Hepatocyte (in vitro differentiated cells): Measurements from ENCODE around the gene SORCS3. TPM values are rescaled to one million over a fixed set of nuclear protein-coding genes. Genes with fewer than 3 reads are reported as not detected.

Experiments
- DNase-seq: peaks from one replicate; pipeline ENCODE4 v3.0.0-alpha.2; 2016; ENCODE audit warnings: low spot score
- H2AFZ ChIP-seq: fragments of 200-600 bp; sonication (generic); 2 replicates; pipeline ENCODE4 v1.6.0; 2016; ENCODE audit warnings: antibody characterized with exemption, mild to moderate bottlenecking
- H3K27ac ChIP-seq: fragments of 200-600 bp; sonication (generic); 2 replicates; pipeline ENCODE4 v1.5.1; 2016; ENCODE audit warnings: mild to moderate bottlenecking
- H3K27me3 ChIP-seq: fragments of 200-600 bp; sonication (generic); 2 replicates; pipeline ENCODE4 v1.6.1; 2016
- H3K36me3 ChIP-seq: fragments of 200-600 bp; sonication (generic); replicated peaks from 2 replicates; pipeline ENCODE4 v1.5.1; 2016; ENCODE audit warnings: low read depth; ENCODE audit not compliant: insufficient read depth
- H3K4me1 ChIP-seq: fragments of 200-600 bp; sonication (generic); 2 replicates; pipeline ENCODE4 v1.5.1; 2016; ENCODE audit warnings: mild to moderate bottlenecking, moderate library complexity; ENCODE audit not compliant: insufficient read depth
- H3K4me2 ChIP-seq: fragments of 200-600 bp; sonication (generic); 2 replicates; pipeline ENCODE4 v1.6.0; 2016
- H3K4me3 ChIP-seq: fragments of 200-600 bp; sonication (generic); 2 replicates; pipeline ENCODE4 v1.5.1; 2016; ENCODE audit warnings: mild to moderate bottlenecking
- H3K79me2 ChIP-seq: fragments of 200-600 bp; sonication (generic); 2 replicates; pipeline ENCODE4 v1.6.0; 2017; ENCODE audit warnings: mild to moderate bottlenecking
- H3K9me2 ChIP-seq: fragments of 200-600 bp; sonication (generic); replicated peaks from 2 replicates; pipeline ENCODE4 v1.6.0; 2017; ENCODE audit warnings: mild to moderate bottlenecking; ENCODE audit not compliant: insufficient read depth
- H3K9me3 ChIP-seq: fragments of 200-600 bp; sonication (generic); 2 replicates; pipeline ENCODE4 v1.5.1; 2016; ENCODE audit warnings: low read depth, mild to moderate bottlenecking
- H4K20me1 ChIP-seq: fragments of 200-600 bp; sonication (generic); 2 replicates; pipeline ENCODE4 v1.6.0; 2016; ENCODE audit warnings: mild to moderate bottlenecking; ENCODE audit not compliant: insufficient read depth, poor library complexity, severe bottlenecking
- EZH2 ChIP-seq: fragments of 200-600 bp; sonication (generic); IDR thresholded peaks from 2 replicates; pipeline ENCODE4 v1.6.1; 2016; ENCODE audit warnings: antibody characterized with exemption, mild to moderate bottlenecking, borderline replicate concordance
- EZH2phosphoT487 ChIP-seq: fragments of 200-600 bp; sonication (generic); IDR thresholded peaks from one replicate; pipeline ENCODE4 v1.6.1; 2018; ENCODE audit warnings: antibody characterized with exemption, mild to moderate bottlenecking, low read depth, moderate library complexity; ENCODE audit not compliant: unreplicated experiment, severe bottlenecking
- WGBS: methylation state at CpG from one replicate; pipeline ENCODE4 v1.1.6; 2016; ENCODE audit warnings: low lambda C conversion rate; ENCODE audit errors: missing lambda C conversion rate; 5-methylcytosine and 5-hydroxymethylcytosine counted together
- polyA plus RNA-seq: library from polyadenylated mRNA; unstranded; fragments of >200 nt; fragmentation: Nextera tagmentation; extraction: Ambion mirVana; gene quantifications from 2 replicates; pipeline ENCODE4 v1.2.1, GENCODE V29; 2016
- total RNA-seq: library from RNA; depleted of rRNA; stranded (reverse); fragments of >200 nt; gene quantifications from 2 replicates; pipeline ENCODE4 v1.2.3, GENCODE V29; 2014
- TF ChIP-seq, protein P1 (sequence below): fragments of 200-600 bp; sonication (generic); IDR thresholded peaks from 2 replicates; pipeline ENCODE4 v1.5.1; 2016; ENCODE audit warnings: antibody characterized with exemption, mild to moderate bottlenecking; ENCODE audit not compliant: poor library complexity

The SORCS3 gene
- total and polyA plus RNA-seq, 2 experiments from 2014 or later, result 0.59 to 0.80 TPM

DNA sequence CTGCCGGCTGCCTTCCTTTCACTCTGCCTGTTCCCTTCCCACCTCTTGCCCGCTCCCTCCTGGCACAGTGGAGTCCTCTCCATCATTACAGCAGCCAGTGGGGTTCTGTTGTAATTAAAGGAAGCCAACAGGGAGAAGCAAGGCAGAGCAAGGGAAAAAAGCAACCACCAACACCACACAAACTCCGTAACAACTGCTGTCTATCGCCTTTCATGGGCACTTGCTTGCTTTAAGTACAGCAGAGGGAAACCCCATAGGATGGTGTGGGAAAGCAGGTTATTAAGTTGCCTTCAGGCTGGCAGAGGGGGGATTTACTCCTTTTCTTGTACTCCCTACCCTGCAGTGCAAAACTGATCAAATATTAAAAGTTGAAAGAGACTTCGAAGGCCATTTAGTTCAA lies 22.0 kb downstream of the SORCS3 start:
- no peak for TF ChIP-seq EZH2
- TF ChIP-seq, protein P1, sequence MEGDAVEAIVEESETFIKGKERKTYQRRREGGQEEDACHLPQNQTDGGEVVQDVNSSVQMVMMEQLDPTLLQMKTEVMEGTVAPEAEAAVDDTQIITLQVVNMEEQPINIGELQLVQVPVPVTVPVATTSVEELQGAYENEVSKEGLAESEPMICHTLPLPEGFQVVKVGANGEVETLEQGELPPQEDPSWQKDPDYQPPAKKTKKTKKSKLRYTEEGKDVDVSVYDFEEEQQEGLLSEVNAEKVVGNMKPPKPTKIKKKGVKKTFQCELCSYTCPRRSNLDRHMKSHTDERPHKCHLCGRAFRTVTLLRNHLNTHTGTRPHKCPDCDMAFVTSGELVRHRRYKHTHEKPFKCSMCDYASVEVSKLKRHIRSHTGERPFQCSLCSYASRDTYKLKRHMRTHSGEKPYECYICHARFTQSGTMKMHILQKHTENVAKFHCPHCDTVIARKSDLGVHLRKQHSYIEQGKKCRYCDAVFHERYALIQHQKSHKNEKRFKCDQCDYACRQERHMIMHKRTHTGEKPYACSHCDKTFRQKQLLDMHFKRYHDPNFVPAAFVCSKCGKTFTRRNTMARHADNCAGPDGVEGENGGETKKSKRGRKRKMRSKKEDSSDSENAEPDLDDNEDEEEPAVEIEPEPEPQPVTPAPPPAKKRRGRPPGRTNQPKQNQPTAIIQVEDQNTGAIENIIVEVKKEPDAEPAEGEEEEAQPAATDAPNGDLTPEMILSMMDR, result no peak
- TF ChIP-seq EZH2phosphoT487, result no peak
- no peak for DNase-seq
- Histone ChIP-seq H3K36me3 (no peaks in the 10 kb centered on the region), H3K27me3 (peaks cover 8% of the 10 kb centered on the region), H3K27ac (no peak overlapping the region), H3K4me1 (no peaks in the 10 kb centered on the region), H3K9me2 (no peaks in the 10 kb centered on the region), H3K4me3 (no peak overlapping the region), H3K9me3 (no peaks in the 10 kb centered on the region), H2AFZ (no peak overlapping the region), H4K20me1 (no peaks in the 10 kb centered on the region), H3K79me2 (no peaks in the 10 kb centered on the region), H3K4me2 (no peak overlapping the region)
- WGBS, result 88% methylated on average over 5 of the region's 5 CpGs

GRCh38 chr10:104663563-104663962 lies 22.5 kb downstream of the SORCS3 start:
- H2AFZ ChIP-seq, result no peak overlapping the region
- 87% methylated on average over 3 of the region's 3 CpGs for WGBS
- no peaks in the 10 kb centered on the region for H3K4me1 ChIP-seq

DNA sequence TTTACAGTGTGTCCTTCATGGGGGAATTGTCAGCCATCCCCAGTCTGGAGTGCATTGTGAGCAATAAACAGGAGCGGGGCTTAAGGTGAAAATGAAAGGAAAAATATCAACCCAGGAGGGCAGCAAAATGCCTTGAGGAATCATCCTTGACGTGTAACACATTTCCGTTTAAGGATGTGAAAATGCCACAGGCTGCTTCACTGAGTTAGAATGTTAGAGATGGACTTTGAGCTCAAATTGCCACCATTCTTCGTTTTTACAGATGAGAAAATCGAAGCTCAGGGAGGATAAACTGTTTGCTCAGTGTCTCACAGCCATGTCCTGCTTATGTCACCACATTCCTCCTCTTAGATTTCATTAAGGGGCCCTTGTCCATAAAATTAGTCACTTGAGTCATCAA lies 23.1 kb downstream of the SORCS3 start:
- H3K36me3 ChIP-seq, result no peaks in the 10 kb centered on the region
- H3K4me3 ChIP-seq, result no peak overlapping the region
- no peak for TF ChIP-seq EZH2phosphoT487
- no peak for TF ChIP-seq EZH2
- TF ChIP-seq, protein P1, result no peak
- no peaks in the 10 kb centered on the region for H3K9me2 ChIP-seq
- peaks cover 3% of the 10 kb centered on the region for H3K27me3 ChIP-seq
- H2AFZ ChIP-seq, result no peak overlapping the region
- H3K4me1 ChIP-seq, result no peaks in the 10 kb centered on the region
- DNase-seq, result peak; percentile 48
- H3K9me3 ChIP-seq, result no peaks in the 10 kb centered on the region
- 38% methylated on average over 5 of the region's 5 CpGs for WGBS
- peak overlapping the region; percentile 52 for H3K4me2 ChIP-seq
- no peaks in the 10 kb centered on the region for H4K20me1 ChIP-seq
- no peaks in the 10 kb centered on the region for H3K79me2 ChIP-seq
- peak overlapping the region; percentile 74 for H3K27ac ChIP-seq

More at GRCh38 chr10:104663563-104663962, 22.5 kb downstream of the SORCS3 start:
- Histone ChIP-seq H3K4me2 (peak overlapping the region; percentile 52), H3K27ac (peak overlapping the region; percentile 65), H3K36me3 (no peaks in the 10 kb centered on the region), H3K9me2 (no peaks in the 10 kb centered on the region), H3K79me2 (no peaks in the 10 kb centered on the region), H3K9me3 (no peaks in the 10 kb centered on the region), H3K4me3 (no peak overlapping the region), H4K20me1 (no peaks in the 10 kb centered on the region), H3K27me3 (peaks cover 8% of the 10 kb centered on the region)
- TF ChIP-seq EZH2phosphoT487 (no peak), EZH2 (no peak)
- TF ChIP-seq, protein P1, result no peak
- no peak for DNase-seq

DNA sequence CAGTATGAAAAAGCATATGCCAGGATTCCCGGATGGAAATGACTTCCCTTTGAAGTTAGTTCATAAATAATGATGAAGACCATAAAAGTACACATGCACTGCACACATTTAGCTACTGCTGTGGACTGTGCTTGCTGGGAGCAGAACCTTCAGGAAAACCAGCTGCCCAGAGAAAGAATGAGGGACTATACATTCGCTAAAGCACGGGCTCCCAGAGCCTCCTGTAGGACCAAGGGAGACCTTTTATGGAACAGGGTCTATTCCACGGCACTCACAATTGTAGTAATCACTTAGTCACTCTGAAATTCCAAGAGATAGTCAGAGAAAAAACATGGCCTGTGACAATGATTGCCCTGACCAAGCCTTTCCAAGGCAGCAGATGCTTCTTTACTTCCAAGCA lies 24.1 kb downstream of the SORCS3 start:
- no peak overlapping the region for H3K27ac ChIP-seq
- no peak overlapping the region for H3K4me2 ChIP-seq
- no peak for DNase-seq
- H3K4me3 ChIP-seq, result no peak overlapping the region
- WGBS, result 93% methylated on average over 4 of the region's 4 CpGs
- H3K36me3 ChIP-seq, result no peaks in the 10 kb centered on the region
- H2AFZ ChIP-seq, result no peak overlapping the region
- no peaks in the 10 kb centered on the region for H3K4me1 ChIP-seq
- no peaks in the 10 kb centered on the region for H3K27me3 ChIP-seq
- TF ChIP-seq EZH2 (no peak), EZH2phosphoT487 (no peak)
- TF ChIP-seq, protein P1, result no peak
- H3K79me2 ChIP-seq, result no peaks in the 10 kb centered on the region
- H4K20me1 ChIP-seq, result no peaks in the 10 kb centered on the region
- H3K9me2 ChIP-seq, result no peaks in the 10 kb centered on the region
- H3K9me3 ChIP-seq, result no peaks in the 10 kb centered on the region
